Activated T-helper 2 cell treated with anti-CD3 and anti-CD28 coated beads, Interferon-gamma antibody, Interleukin-2, Interleukin-4, amounts not matched to agents 10 μg/mL and 5 μg/mL and 100 μg/mL, durations not matched to agents 14 hours and 24 hours and 36 hours (primary cell): ENCODE data around the gene ISX. TPM values are rescaled to one million over a fixed set of nuclear protein-coding genes. Genes with fewer than 3 reads are reported as not detected.

ENCODE experiments used
- DNase-seq: peaks from one replicate; pipeline ENCODE4 v3.0.0; 2021; ENCODE audit warnings: low spot score
- H3K27ac Mint-ChIP-seq: one replicate; pipeline ENCODE4 v1.8.0; 2021; ENCODE audit warnings: mixed read lengths
- H3K27me3 Mint-ChIP-seq: one replicate; pipeline ENCODE4 v1.8.0; 2021; ENCODE audit warnings: low read depth, mixed read lengths
- H3K36me3 Mint-ChIP-seq: one replicate; pipeline ENCODE4 v1.8.0; 2021; ENCODE audit warnings: low read depth, mixed read lengths
- H3K4me1 Mint-ChIP-seq: one replicate; pipeline ENCODE4 v1.8.0; 2021; ENCODE audit warnings: low read depth, mixed read lengths
- H3K4me3 Mint-ChIP-seq: one replicate; pipeline ENCODE4 v1.8.0; 2021; ENCODE audit warnings: low read depth, mild to moderate bottlenecking, moderate library complexity, mixed read lengths
- H3K9me3 Mint-ChIP-seq: one replicate; pipeline ENCODE4 v1.8.0; 2021; ENCODE audit warnings: mixed read lengths
- intact Hi-C: fragments of 100-400 bp; cut with micrococcal nuclease; formaldehyde crosslinking; loops from one replicate; pipeline ENCODE4 v1.15.1; 2023
- total RNA-seq: library from RNA; stranded (reverse); gene quantifications from 2 replicates; pipeline ENCODE4 v1.2.3, GENCODE V29; 2022

Gene ISX
- total RNA-seq, 1 donor from 2014 or later: not detected

- DNase-seq: no peak
- H3K36me3 Mint-ChIP-seq: no peaks in the 10 kb centered on the region
- peaks cover 3% of the 10 kb centered on the region for H3K27me3 Mint-ChIP-seq
- no peak overlapping the region for H3K4me3 Mint-ChIP-seq
- intact Hi-C loops: no loop called here
- no peak overlapping the region for H3K27ac Mint-ChIP-seq
- H3K4me1 Mint-ChIP-seq: peaks cover 2% of the 10 kb centered on the region
- H3K9me3 Mint-ChIP-seq: no peaks in the 10 kb centered on the region
Observed at GRCh38 chr22:35124691-35125219, 58.8 kb downstream of the ISX start.

- H3K36me3 Mint-ChIP-seq: no peaks in the 10 kb centered on the region
- no peak overlapping the region for H3K4me3 Mint-ChIP-seq
- H3K27ac Mint-ChIP-seq: no peak overlapping the region
- no peak for DNase-seq
- H3K9me3 Mint-ChIP-seq: no peaks in the 10 kb centered on the region
- intact Hi-C loops: no loop called here
- H3K4me1 Mint-ChIP-seq: peaks cover 2% of the 10 kb centered on the region
- peaks cover 3% of the 10 kb centered on the region for H3K27me3 Mint-ChIP-seq
Observed at GRCh38 chr22:35126993-35127392, 61.0 kb downstream of the ISX start.

GRCh38 chr22:35128637-35129036 lies 62.7 kb downstream of the ISX start:
- DNase-seq: no peak
- peaks cover 2% of the 10 kb centered on the region for H3K4me1 Mint-ChIP-seq
- H3K36me3 Mint-ChIP-seq: no peaks in the 10 kb centered on the region
- H3K27me3 Mint-ChIP-seq: peaks cover 8% of the 10 kb centered on the region
- no peak overlapping the region for H3K4me3 Mint-ChIP-seq
- no peaks in the 10 kb centered on the region for H3K9me3 Mint-ChIP-seq
- intact Hi-C loops: no loop called here
- no peak overlapping the region for H3K27ac Mint-ChIP-seq

- peaks cover 10% of the 10 kb centered on the region for H3K27me3 Mint-ChIP-seq
Observed at GRCh38 chr22:35131525-35132000, 65.6 kb downstream of the ISX start.

GRCh38 chr22:35132568-35132967 lies 66.6 kb downstream of the ISX start:
- no peaks in the 10 kb centered on the region for H3K9me3 Mint-ChIP-seq
- intact Hi-C loops: no loop called here
- no peaks in the 10 kb centered on the region for H3K36me3 Mint-ChIP-seq
- peaks cover 10% of the 10 kb centered on the region for H3K27me3 Mint-ChIP-seq
- H3K4me1 Mint-ChIP-seq: peaks cover 6% of the 10 kb centered on the region
- no peak overlapping the region for H3K27ac Mint-ChIP-seq
- no peak for DNase-seq
- no peak overlapping the region for H3K4me3 Mint-ChIP-seq

More at GRCh38 chr22:35131525-35132000, 65.6 kb downstream of the ISX start:
- Mint-ChIP-seq H3K4me1 (peaks cover 6% of the 10 kb centered on the region), H3K36me3 (no peaks in the 10 kb centered on the region), H3K27ac (no peak overlapping the region), H3K9me3 (no peaks in the 10 kb centered on the region), H3K4me3 (no peak overlapping the region)
- intact Hi-C loops: no loop called here
- DNase-seq: no peak

- H3K36me3 Mint-ChIP-seq: no peaks in the 10 kb centered on the region
- H3K9me3 Mint-ChIP-seq: no peaks in the 10 kb centered on the region
- DNase-seq: no peak
- H3K27ac Mint-ChIP-seq: no peak overlapping the region
- H3K4me3 Mint-ChIP-seq: no peak overlapping the region
- peaks cover 7% of the 10 kb centered on the region for H3K27me3 Mint-ChIP-seq
- intact Hi-C loops: no loop called here
- H3K4me1 Mint-ChIP-seq: peaks cover 4% of the 10 kb centered on the region
Observed at GRCh38 chr22:35133702-35134380, 67.9 kb downstream of the ISX start.

- Mint-ChIP-seq H3K4me1 (peaks cover 4% of the 10 kb centered on the region), H3K36me3 (no peaks in the 10 kb centered on the region), H3K27me3 (peaks cover 7% of the 10 kb centered on the region), H3K9me3 (no peaks in the 10 kb centered on the region), H3K27ac (no peak overlapping the region), H3K4me3 (no peak overlapping the region)
- intact Hi-C loops: no loop called here
- DNase-seq: no peak
Observed at GRCh38 chr22:35134637-35135036, 68.7 kb downstream of the ISX start.

- Mint-ChIP-seq H3K27ac (no peak overlapping the region), H3K27me3 (peaks cover 7% of the 10 kb centered on the region), H3K4me1 (peaks cover 4% of the 10 kb centered on the region), H3K4me3 (no peak overlapping the region), H3K9me3 (no peaks in the 10 kb centered on the region), H3K36me3 (no peaks in the 10 kb centered on the region)
- no peak for DNase-seq
- intact Hi-C loops: no loop called here
Observed at GRCh38 chr22:35135165-35135564, 69.2 kb downstream of the ISX start.

Other genes with a start within 250 kb of the ISX start
- gene HMGXB4, start 191.3 kb downstream of the ISX start, total RNA-seq: 41.8 and 42.3 TPM in 2 replicates
- 21.2 and 23.6 TPM in 2 replicates for gene TOM1, start 233.7 kb downstream of the ISX start, total RNA-seq